Astrocyte (in vitro differentiated cells and primary cell): Measurements from ENCODE around the gene RPS14. TPM values are rescaled to one million over a fixed set of nuclear protein-coding genes. Genes with fewer than 3 reads are reported as not detected.

ENCODE experiments used
- DNase-seq: peaks from one replicate; pipeline ENCODE4 v3.0.0-alpha.2; 2010; ENCODE audit warnings: low read depth
- FAIRE-seq: peaks from 2 replicates; lab custom pipeline; 2011; peaks lifted over from hg19 to GRCh38; lab: Jason Lieb, UNC
- H2AFZ ChIP-seq: 2 replicates; pipeline ENCODE4 v1.6.0; 2012; ENCODE audit warnings: low read depth, low read length, inconsistent platforms
- H3K27ac ChIP-seq: 2 replicates; pipeline ENCODE4 v1.5.1; 2011; ENCODE audit warnings: low read depth, low read length, inconsistent platforms
- H3K27me3 ChIP-seq: 2 replicates; pipeline ENCODE4 v1.6.0; 2011; ENCODE audit warnings: low read length, inconsistent platforms; ENCODE audit not compliant: insufficient read depth
- H3K36me3 ChIP-seq: 2 replicates; pipeline ENCODE4 v1.5.1; 2011; ENCODE audit warnings: low read length, inconsistent platforms; ENCODE audit not compliant: insufficient read depth
- H3K4me1 ChIP-seq: 2 replicates; pipeline ENCODE4 v1.5.1; 2011; ENCODE audit warnings: low read length, inconsistent platforms; ENCODE audit not compliant: insufficient read depth
- H3K4me2 ChIP-seq: 2 replicates; pipeline ENCODE4 v1.6.0; 2012; ENCODE audit warnings: low read length, inconsistent platforms
- H3K4me3 ChIP-seq: 2 replicates; pipeline ENCODE4 v1.5.1; 2011; ENCODE audit warnings: low read depth, mild to moderate bottlenecking, low read length, inconsistent platforms; ENCODE audit not compliant: insufficient read depth
- H3K79me2 ChIP-seq: 2 replicates; pipeline ENCODE4 v1.6.0; 2012; ENCODE audit warnings: mild to moderate bottlenecking, low read length, inconsistent platforms; ENCODE audit not compliant: insufficient read depth
- H3K9ac ChIP-seq: 2 replicates; pipeline ENCODE4 v1.6.0; 2012; ENCODE audit warnings: mild to moderate bottlenecking, low read length, inconsistent platforms
- H3K9me3 ChIP-seq: 2 replicates; pipeline ENCODE4 v1.5.1; 2012; ENCODE audit warnings: low read depth, mild to moderate bottlenecking, low read length, inconsistent platforms; ENCODE audit not compliant: insufficient read depth
- H4K20me1 ChIP-seq: 2 replicates; pipeline ENCODE4 v1.6.0; 2012; ENCODE audit warnings: low read length, inconsistent platforms; ENCODE audit not compliant: insufficient read depth
- H3K27ac Mint-ChIP-seq: one replicate; pipeline ENCODE4 v1.8.0; 2021; ENCODE audit warnings: mild to moderate bottlenecking, mixed read lengths; ENCODE audit not compliant: unreplicated experiment
- H3K27me3 Mint-ChIP-seq: one replicate; pipeline ENCODE4 v1.8.0; 2021; ENCODE audit warnings: low read depth, mixed read lengths; ENCODE audit not compliant: unreplicated experiment
- H3K36me3 Mint-ChIP-seq: one replicate; pipeline ENCODE4 v1.8.0; 2021; ENCODE audit warnings: low read depth, mixed read lengths; ENCODE audit not compliant: unreplicated experiment
- H3K4me1 Mint-ChIP-seq: one replicate; pipeline ENCODE4 v1.8.0; 2021; ENCODE audit warnings: low read depth, mixed read lengths; ENCODE audit not compliant: unreplicated experiment
- H3K4me3 Mint-ChIP-seq: one replicate; pipeline ENCODE4 v1.8.0; 2021; ENCODE audit warnings: mild to moderate bottlenecking, moderate library complexity, mixed read lengths; ENCODE audit not compliant: unreplicated experiment
- H3K9me3 Mint-ChIP-seq: one replicate; pipeline ENCODE4 v1.8.0; 2021; ENCODE audit warnings: mild to moderate bottlenecking, mixed read lengths; ENCODE audit not compliant: unreplicated experiment
- EZH2 ChIP-seq: IDR thresholded peaks from 2 replicates; pipeline ENCODE4 v1.6.1; 2012; ENCODE audit warnings: mild to moderate bottlenecking, low read length, inconsistent platforms; ENCODE audit not compliant: insufficient read depth
- total RNA-seq: library from RNA; stranded (reverse); gene quantifications from 2 replicates; pipeline ENCODE4 v1.2.1, GENCODE V29; 2021
- TF ChIP-seq, protein P1 (sequence below): IDR thresholded peaks from 2 replicates; pipeline ENCODE4 v1.5.1; 2011; ENCODE audit warnings: low read depth, mild to moderate bottlenecking, inconsistent platforms, low read length, moderate library complexity; ENCODE audit not compliant: insufficient read depth

The RPS14 gene
- total RNA-seq, 1 donor from 2014 or later = 2,054 TPM

DNA sequence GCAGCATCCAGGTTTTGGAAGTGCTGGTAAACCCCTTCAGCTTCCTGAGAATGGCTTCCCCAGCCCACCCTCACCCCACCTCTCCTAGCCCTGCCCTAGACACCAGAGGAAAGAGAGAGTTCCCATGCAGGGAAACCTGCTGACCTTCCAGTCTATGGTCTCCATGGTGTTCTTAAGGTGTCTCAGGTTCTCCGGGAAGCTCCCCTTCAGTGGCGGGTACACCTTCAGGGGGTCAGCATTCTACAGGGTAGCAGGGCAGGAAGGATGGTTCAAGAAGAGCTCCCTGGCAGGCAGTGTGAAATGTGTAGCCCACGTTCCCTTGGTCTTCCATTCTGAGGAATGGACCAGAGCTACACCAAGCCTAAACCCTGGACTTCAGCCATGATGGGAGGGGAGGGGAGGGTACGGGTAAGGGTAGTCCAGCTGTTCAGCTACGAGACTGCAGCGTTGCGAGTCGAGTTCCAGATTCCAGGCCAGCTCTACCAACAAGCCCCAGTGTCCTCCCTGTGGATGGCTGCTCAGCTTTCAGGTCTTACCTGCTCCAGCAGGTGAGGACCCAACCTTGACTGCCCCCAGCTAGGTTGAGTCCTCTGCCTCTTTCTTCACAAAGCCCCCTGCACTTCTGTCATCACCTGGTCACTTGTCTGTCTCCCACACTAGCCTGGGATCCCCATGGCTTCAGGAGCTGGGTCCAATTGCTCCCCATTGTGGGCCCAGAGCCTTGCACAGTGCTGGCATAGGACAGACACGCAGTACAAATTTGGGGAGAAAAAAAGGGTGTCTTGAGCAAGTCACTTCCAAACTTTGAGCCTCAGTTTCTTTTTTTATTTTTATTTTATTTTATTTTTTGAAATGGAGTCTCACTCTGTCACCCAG, 44.4 kb downstream of the RPS14 start:
- peaks cover 2% of the 10 kb centered on the region for H3K27me3 Mint-ChIP-seq
- Histone ChIP-seq H4K20me1 (no peaks in the 10 kb centered on the region), H2AFZ (no peak overlapping the region), H3K36me3 (peaks cover 2% of the 10 kb centered on the region), H3K4me2 (no peak overlapping the region), H3K27ac (no peak overlapping the region), H3K9me3 (no peaks in the 10 kb centered on the region), H3K27me3 (no peaks in the 10 kb centered on the region), H3K4me1 (no peaks in the 10 kb centered on the region), H3K4me3 (no peak overlapping the region), H3K9ac (no peak overlapping the region), H3K79me2 (no peaks in the 10 kb centered on the region)
- TF ChIP-seq, protein P1, sequence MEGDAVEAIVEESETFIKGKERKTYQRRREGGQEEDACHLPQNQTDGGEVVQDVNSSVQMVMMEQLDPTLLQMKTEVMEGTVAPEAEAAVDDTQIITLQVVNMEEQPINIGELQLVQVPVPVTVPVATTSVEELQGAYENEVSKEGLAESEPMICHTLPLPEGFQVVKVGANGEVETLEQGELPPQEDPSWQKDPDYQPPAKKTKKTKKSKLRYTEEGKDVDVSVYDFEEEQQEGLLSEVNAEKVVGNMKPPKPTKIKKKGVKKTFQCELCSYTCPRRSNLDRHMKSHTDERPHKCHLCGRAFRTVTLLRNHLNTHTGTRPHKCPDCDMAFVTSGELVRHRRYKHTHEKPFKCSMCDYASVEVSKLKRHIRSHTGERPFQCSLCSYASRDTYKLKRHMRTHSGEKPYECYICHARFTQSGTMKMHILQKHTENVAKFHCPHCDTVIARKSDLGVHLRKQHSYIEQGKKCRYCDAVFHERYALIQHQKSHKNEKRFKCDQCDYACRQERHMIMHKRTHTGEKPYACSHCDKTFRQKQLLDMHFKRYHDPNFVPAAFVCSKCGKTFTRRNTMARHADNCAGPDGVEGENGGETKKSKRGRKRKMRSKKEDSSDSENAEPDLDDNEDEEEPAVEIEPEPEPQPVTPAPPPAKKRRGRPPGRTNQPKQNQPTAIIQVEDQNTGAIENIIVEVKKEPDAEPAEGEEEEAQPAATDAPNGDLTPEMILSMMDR = no peak
- no peak for TF ChIP-seq EZH2
- H3K4me3 Mint-ChIP-seq = no peak overlapping the region
- no peak overlapping the region for H3K27ac Mint-ChIP-seq
- no peak for FAIRE-seq
- DNase-seq = no peak
- H3K9me3 Mint-ChIP-seq = peaks cover 2% of the 10 kb centered on the region
- peaks cover 2% of the 10 kb centered on the region for H3K4me1 Mint-ChIP-seq
- peaks cover 16% of the 10 kb centered on the region for H3K36me3 Mint-ChIP-seq

DNA sequence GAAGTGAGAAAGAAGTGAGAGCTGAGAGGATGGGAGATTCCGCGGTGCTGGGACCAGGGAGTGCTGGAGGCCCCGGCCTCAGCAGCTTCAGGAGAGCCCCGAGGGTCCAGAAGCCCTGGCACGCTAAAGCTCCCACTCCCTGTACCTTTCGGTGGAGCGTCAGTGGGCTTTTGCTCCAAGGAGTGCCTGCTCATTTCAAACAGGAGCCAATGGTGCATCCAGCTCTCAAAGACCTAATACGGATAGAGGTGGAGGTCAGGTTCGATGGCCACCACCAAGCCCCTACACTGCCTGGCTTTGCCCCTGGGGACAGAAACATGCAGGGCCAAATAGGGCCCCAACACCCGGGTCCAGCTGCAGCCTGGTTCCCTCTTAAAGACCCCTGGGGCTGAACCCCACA, 45.0 kb downstream of the RPS14 start:
- Histone ChIP-seq H3K27me3 (no peaks in the 10 kb centered on the region), H3K4me2 (no peak overlapping the region), H3K79me2 (no peaks in the 10 kb centered on the region), H3K36me3 (peaks cover 3% of the 10 kb centered on the region), H3K9me3 (no peaks in the 10 kb centered on the region), H3K4me1 (no peaks in the 10 kb centered on the region), H4K20me1 (no peaks in the 10 kb centered on the region), H3K27ac (no peak overlapping the region), H3K9ac (no peak overlapping the region), H3K4me3 (no peak overlapping the region), H2AFZ (no peak overlapping the region)
- FAIRE-seq = no peak
- no peak overlapping the region for H3K4me3 Mint-ChIP-seq
- peaks cover 2% of the 10 kb centered on the region for H3K27me3 Mint-ChIP-seq
- no peak for DNase-seq
- H3K9me3 Mint-ChIP-seq = peaks cover 2% of the 10 kb centered on the region
- H3K27ac Mint-ChIP-seq = no peak overlapping the region
- peaks cover 3% of the 10 kb centered on the region for H3K4me1 Mint-ChIP-seq
- TF ChIP-seq, protein P1 = no peak
- no peak for TF ChIP-seq EZH2
- H3K36me3 Mint-ChIP-seq = peaks cover 20% of the 10 kb centered on the region

DNA sequence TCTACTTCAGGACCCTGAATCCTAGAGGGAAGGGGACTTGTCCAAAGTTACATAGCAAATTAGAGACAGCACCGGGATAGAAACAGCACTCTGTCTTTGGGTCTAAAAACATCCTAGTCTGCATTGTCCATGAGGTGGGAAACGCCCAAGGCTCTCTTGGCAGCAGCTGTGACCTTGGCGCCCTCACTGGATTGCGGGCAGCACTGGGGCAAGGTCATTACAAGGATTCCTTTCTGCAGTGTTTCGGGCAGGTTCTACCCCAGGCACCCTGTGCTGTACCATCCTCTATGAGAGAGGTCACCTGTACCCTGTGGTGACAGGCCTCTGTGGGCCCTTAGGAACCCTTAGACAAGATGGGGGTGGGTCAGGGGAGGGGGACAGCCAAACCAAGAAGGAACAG, 45.4 kb downstream of the RPS14 start:
- no peak overlapping the region for H3K4me2 ChIP-seq
- H3K4me3 ChIP-seq = no peak overlapping the region
- H3K9me3 ChIP-seq = no peaks in the 10 kb centered on the region
- TF ChIP-seq EZH2 = no peak
- TF ChIP-seq, protein P1 = no peak
- H4K20me1 ChIP-seq = no peaks in the 10 kb centered on the region
- Mint-ChIP-seq H3K27me3 (peaks cover 2% of the 10 kb centered on the region), H3K27ac (no peak overlapping the region), H3K9me3 (peaks cover 2% of the 10 kb centered on the region), H3K36me3 (peaks cover 22% of the 10 kb centered on the region), H3K4me1 (peaks cover 7% of the 10 kb centered on the region), H3K4me3 (no peak overlapping the region)
- no peak for FAIRE-seq
- peaks cover 3% of the 10 kb centered on the region for H3K36me3 ChIP-seq
- DNase-seq = no peak
- no peak overlapping the region for H2AFZ ChIP-seq
- no peak overlapping the region for H3K27ac ChIP-seq
- H3K79me2 ChIP-seq = no peaks in the 10 kb centered on the region
- no peak overlapping the region for H3K9ac ChIP-seq
- no peaks in the 10 kb centered on the region for H3K27me3 ChIP-seq
- H3K4me1 ChIP-seq = no peaks in the 10 kb centered on the region
